ENCODE data around the gene CACNG1. TPM values are rescaled to one million over a fixed set of nuclear protein-coding genes. Genes with fewer than 3 reads are reported as not detected.

CACNG1 gene
- total and polyA plus RNA-seq, 2 donors (not counting 3 experiments of a cell fraction or from before 2014, with no cell fraction given) = not detected

- TF ChIP-seq GATA2 (IDR thresholded peaks at IDR 0.05; ENCODE audit: insufficient read depth, insufficient read length, low read depth, low read length) (no peak), MYC (IDR thresholded peaks at IDR 0.05; ENCODE audit: low read depth, low read length) (no peak), FOS (IDR thresholded peaks at IDR 0.05; ENCODE audit: borderline replicate concordance, insufficient read depth, low read length) (no peak), POLR2A (IDR thresholded peaks at IDR 0.05; ENCODE audit: low read depth, low read length) (no peak), POLR2AphosphoS5 (IDR thresholded peaks at IDR 0.05; ENCODE audit: insufficient read depth, low read depth, low read length) (no peak), EZH2 (IDR thresholded peaks at IDR 0.05; ENCODE audit: borderline replicate concordance, low read depth, low read length, severe bottlenecking) (no peak), CTCF (IDR thresholded peaks at IDR 0.05; ENCODE audit: extremely low read depth in 1 of 2, insufficient read depth in 1 of 2, low read depth in 1 of 2, low read length in 2 of 2) (no peak), MAX (IDR thresholded peaks at IDR 0.05; ENCODE audit: insufficient read depth, insufficient read length) (no peak), JUN (IDR thresholded peaks at IDR 0.05; ENCODE audit: borderline replicate concordance, insufficient read depth, insufficient read length, low read depth) (no peak)
- Histone ChIP-seq H3K27me3 (ENCODE audit: control insufficient read depth in 2 of 2, insufficient read depth in 2 of 2, low read length in 2 of 2) (no peaks in the 10 kb centered on the region), H3K4me1 (ENCODE audit: control insufficient read depth, extremely low read depth, insufficient read depth, low read length) (no peaks in the 10 kb centered on the region), H3K9ac (replicated peaks; ENCODE audit: extremely low read depth, insufficient read depth, low read length) (no peak overlapping the region), H2AFZ (ENCODE audit: low read depth, low read length) (no peak overlapping the region), H3K4me3 (replicated peaks in 1 of 3; ENCODE audit: insufficient read depth in 1 of 3, low read depth in 1 of 3, low read length in 3 of 3) (no peak overlapping the region), H3K9me3 (replicated peaks; ENCODE audit: control insufficient read depth, insufficient read depth, low read length) (no peaks in the 10 kb centered on the region), H4K20me1 (replicated peaks; ENCODE audit: control insufficient read depth, extremely low read depth, insufficient read depth, low read length) (no peaks in the 10 kb centered on the region), H3K36me3 (ENCODE audit: control insufficient read depth in 2 of 2, extremely low read depth in 1 of 2, insufficient read depth in 2 of 2, low read length in 2 of 2) (no peaks in the 10 kb centered on the region), H3K4me2 (ENCODE audit: insufficient read depth, low read length) (no peak overlapping the region), H3K79me2 (ENCODE audit: control insufficient read depth, insufficient read depth, low read length) (no peaks in the 10 kb centered on the region), H3K27ac (ENCODE audit: insufficient read depth, low read depth, low read length) (no peak overlapping the region), H3K9me1 (replicated peaks; ENCODE audit: control insufficient read depth, extremely low read depth, insufficient read depth, low read length) (no peaks in the 10 kb centered on the region)
- CTCF ChIA-PET = interaction anchor here (1.6 kb wide), 1 partner anchor 11 kb away, joined by 4 read pairs; no protein-coding TSS in a partner anchor
- dilution Hi-C loops (cut with MboI; ENCODE audit: extremely low pct_ligation_motif_present, low sequenced_read_pairs) (no loop called here), intact Hi-C loops (cut with micrococcal nuclease) (no loop called here)
- POLR2A ChIA-PET = no interaction called here
- FAIRE-seq (no peak), DNase-seq (ENCODE audit: low read depth, low spot score) (no peak)
- BruUV-seq (replicated peaks) = no TSS peak
Measured at GRCh38 chr17:67021196-67021595, 23.2 kb upstream of the CACNG1 start.

Measured in endothelial cell of umbilical vein (primary cell).